GM20000 (cell line): ENCODE measurements around the gene PGAP3.
A peak's percentile ranks its signal among the peaks of the same experiment; 100 is the strongest.

Source experiments
- DNase-seq: peaks from one replicate; pipeline ENCODE4 v3.0.0; 2012; ENCODE audit warnings: low spot score
- CTCF ChIP-seq: IDR thresholded peaks from 2 replicates; pipeline ENCODE4 v1.5.1; 2012; ENCODE audit warnings: mild to moderate bottlenecking, control low read depth; ENCODE audit errors: extremely low read depth, missing control alignments

The PGAP3 gene

GRCh38 chr17:39658346-39658745, 29.5 kb downstream of the PGAP3 start:
- DNase-seq: no peak
- TF ChIP-seq CTCF: no peak

GRCh38 chr17:39655105-39655504, 32.8 kb downstream of the PGAP3 start:
- no peak for DNase-seq
- no peak for TF ChIP-seq CTCF

- TF ChIP-seq CTCF: peak; percentile 84
- DNase-seq: peak; percentile 91
Measured at GRCh38 chr17:39653662-39654331, 34.1 kb downstream of the PGAP3 start.

GRCh38 chr17:39653316-39653661, 34.6 kb downstream of the PGAP3 start:
- DNase-seq: no peak
- TF ChIP-seq CTCF: no peak

GRCh38 chr17:39652587-39653315, 35.1 kb downstream of the PGAP3 start:
- no peak for TF ChIP-seq CTCF
- DNase-seq: no peak

GRCh38 chr17:39651923-39652586, 35.8 kb downstream of the PGAP3 start:
- no peak for TF ChIP-seq CTCF
- DNase-seq: no peak

- DNase-seq: no peak
- TF ChIP-seq CTCF: no peak
Measured at GRCh38 chr17:39650121-39650579, 37.7 kb downstream of the PGAP3 start.
